DMS53 treated with DMSO at 0.1 percent for 48 hours (cell line): ENCODE results near the gene CAMKMT.

Experiments used
- DNase-seq: peaks from one replicate; lab custom pipeline; 2025; ENCODE audit not compliant: unreplicated experiment; lab: John Stamatoyannopoulos, UW

CAMKMT gene

GRCh38 chr2:44638649-44639048 lies 276.9 kb downstream of the CAMKMT start:
- no peak for DNase-seq

GRCh38 chr2:44639399-44639798 lies 277.7 kb downstream of the CAMKMT start:
- DNase-seq: no peak

- DNase-seq: no peak
Observed at GRCh38 chr2:44642123-44642857, 280.5 kb downstream of the CAMKMT start.

- DNase-seq: no peak
Observed at GRCh38 chr2:44645937-44646336, 284.2 kb downstream of the CAMKMT start.

GRCh38 chr2:44649381-44649780 lies 287.6 kb downstream of the CAMKMT start:
- no peak for DNase-seq

- no peak for DNase-seq
Observed at GRCh38 chr2:44650796-44651195, 289.0 kb downstream of the CAMKMT start.

- no peak for DNase-seq
Observed at GRCh38 chr2:44651974-44652373, 290.2 kb downstream of the CAMKMT start.

- DNase-seq: no peak
Observed at GRCh38 chr2:44652701-44653100, 291.0 kb downstream of the CAMKMT start.

GRCh38 chr2:44655401-44655864 lies 293.7 kb downstream of the CAMKMT start:
- DNase-seq: no peak

- DNase-seq: no peak
Observed at GRCh38 chr2:44656460-44656859, 294.7 kb downstream of the CAMKMT start.

GRCh38 chr2:44663471-44664073 lies 301.8 kb downstream of the CAMKMT start:
- DNase-seq: no peak

- no peak for DNase-seq
Observed at GRCh38 chr2:44668336-44668735, 306.6 kb downstream of the CAMKMT start.

GRCh38 chr2:44671276-44671675 lies 309.5 kb downstream of the CAMKMT start:
- DNase-seq: no peak

- no peak for DNase-seq
Observed at GRCh38 chr2:44671916-44672315, 310.2 kb downstream of the CAMKMT start.

GRCh38 chr2:44672431-44672830 lies 310.7 kb downstream of the CAMKMT start:
- DNase-seq: no peak

- no peak for DNase-seq
Observed at GRCh38 chr2:44674473-44675284, 312.9 kb downstream of the CAMKMT start.

- DNase-seq: no peak
Observed at GRCh38 chr2:44676379-44676778, 314.6 kb downstream of the CAMKMT start.

GRCh38 chr2:44679584-44679983 lies 317.8 kb downstream of the CAMKMT start:
- DNase-seq: no peak

- DNase-seq: no peak
Observed at GRCh38 chr2:44679990-44680389, 318.2 kb downstream of the CAMKMT start.

GRCh38 chr2:44680424-44680971 lies 318.8 kb downstream of the CAMKMT start:
- DNase-seq: no peak

GRCh38 chr2:44680983-44681531 lies 319.3 kb downstream of the CAMKMT start:
- no peak for DNase-seq
